Stimulated activated CD8-positive, alpha-beta memory T cell treated with anti-CD3 and anti-CD28 coated beads, Interleukin-12 subunit alpha, Interleukin-12 subunit beta, amount 100 ng/mL, for 4 hours (primary cell): ENCODE results near the gene TRRAP.
"Not testable (repeated sequence)": the region's sequence is repeated elsewhere in the genome, so short reads cannot be mapped to it uniquely, and the experiment has no call there.

Experiments
- DNase-seq: peaks from one replicate; pipeline ENCODE4 v3.0.0-alpha.2; 2020; ENCODE audit warnings: low read depth

TRRAP gene

GRCh38 chr7:99030457-99030856 lies 152.1 kb downstream of the TRRAP start:
- DNase-seq = no peak

DNA sequence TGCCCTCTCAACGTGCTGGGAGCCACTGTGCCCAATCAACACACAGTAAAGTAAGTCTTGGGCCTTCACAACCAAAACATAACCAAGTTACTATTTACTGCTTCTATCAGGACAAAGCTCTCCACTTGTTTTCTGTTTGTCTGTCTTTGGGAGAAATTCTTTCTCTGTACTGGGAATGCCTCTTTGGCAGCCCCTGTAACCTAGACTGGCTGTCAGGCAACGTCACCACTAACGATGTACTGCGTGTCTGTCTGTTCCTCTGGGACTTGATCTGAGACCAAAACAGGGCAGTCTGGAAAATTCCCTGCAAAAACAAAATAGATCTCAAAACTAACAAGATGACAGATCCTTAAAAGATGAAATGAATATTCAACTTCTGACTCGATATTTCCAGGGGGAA lies 152.6 kb downstream of the TRRAP start:
- no peak for DNase-seq

GRCh38 chr7:99031496-99031895 lies 153.2 kb downstream of the TRRAP start:
- no peak for DNase-seq

DNA sequence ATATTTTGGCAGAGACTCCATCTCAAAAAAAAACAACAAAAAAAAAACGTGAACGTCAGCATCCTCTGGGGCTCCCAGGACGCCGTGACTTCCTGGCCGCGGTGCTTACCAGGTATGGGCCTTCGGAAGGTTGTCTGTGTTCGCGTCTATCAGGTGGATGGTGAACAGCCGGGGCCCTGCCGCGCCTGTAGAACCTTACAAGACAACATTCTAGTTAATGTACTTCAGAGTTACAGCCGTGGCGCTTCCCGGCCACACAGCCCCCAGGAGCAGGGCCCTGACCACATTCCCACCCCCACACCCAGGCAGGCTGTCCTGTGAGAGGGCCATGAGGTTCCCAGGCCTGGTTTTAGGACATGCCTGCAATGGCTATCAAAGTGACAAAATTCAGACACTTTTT lies 154.6 kb downstream of the TRRAP start:
- no peak for DNase-seq

DNA sequence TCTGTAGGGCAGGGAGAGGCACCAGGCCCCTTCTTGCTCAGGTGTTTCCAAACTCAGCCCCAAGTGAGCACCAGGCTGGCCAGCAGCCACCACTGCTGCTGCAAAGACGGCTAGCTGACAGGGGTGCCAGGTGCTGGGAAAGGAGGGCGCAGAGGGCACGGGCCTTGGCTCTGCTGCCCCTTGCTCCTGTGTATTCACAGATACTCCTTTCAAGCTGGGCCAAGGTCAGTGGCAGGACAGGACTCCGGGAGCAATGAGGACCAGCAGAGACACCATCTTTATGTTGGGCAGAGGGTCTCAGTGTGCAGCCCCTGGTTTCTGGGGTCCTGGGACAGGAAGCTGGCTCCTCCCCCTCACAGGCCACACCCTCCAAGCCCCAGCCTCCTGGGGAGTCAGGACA lies 155.4 kb downstream of the TRRAP start:
- DNase-seq = no peak

- DNase-seq = no peak
Measured at GRCh38 chr7:99034932-99035722, 156.8 kb downstream of the TRRAP start.

DNA sequence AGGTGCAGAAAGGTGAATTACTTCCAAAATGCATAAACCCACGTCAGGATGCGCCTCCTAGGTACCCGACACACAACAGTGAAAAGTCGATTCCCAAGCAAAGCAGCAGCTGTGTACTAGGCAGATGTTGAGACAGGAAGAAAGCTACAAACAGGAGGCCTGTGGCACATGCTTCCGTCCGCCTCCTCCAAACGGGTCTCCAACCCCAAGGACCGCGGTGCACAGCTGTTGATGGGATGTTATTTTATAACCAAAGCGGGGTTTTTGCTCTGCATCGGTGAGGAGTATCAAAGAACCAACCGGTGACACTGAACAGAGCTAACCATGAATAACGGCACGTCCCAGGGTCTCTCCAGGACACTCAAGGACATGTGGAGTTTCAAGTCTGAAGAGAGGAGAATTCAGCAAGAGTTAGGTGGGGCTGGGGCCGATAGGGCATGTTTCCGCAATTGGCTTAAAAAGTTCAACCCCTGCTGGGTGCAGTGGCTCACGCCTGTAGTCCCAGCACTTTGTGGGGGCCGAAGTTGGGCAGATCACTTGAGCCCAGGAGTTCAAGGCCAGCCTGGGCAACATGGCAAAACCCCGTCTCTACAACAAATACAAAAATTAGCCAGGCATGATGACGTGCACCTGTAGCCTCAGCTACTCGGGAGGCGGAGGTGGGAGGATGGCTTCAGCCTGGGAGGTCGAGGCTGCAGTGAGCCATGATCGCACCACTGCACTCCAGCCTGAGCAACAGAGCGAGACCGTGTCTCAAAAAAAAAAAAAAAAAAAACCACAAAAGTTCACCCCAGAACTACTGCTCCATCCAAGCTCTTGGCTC lies 157.6 kb downstream of the TRRAP start:
- DNase-seq = no peak

DNA sequence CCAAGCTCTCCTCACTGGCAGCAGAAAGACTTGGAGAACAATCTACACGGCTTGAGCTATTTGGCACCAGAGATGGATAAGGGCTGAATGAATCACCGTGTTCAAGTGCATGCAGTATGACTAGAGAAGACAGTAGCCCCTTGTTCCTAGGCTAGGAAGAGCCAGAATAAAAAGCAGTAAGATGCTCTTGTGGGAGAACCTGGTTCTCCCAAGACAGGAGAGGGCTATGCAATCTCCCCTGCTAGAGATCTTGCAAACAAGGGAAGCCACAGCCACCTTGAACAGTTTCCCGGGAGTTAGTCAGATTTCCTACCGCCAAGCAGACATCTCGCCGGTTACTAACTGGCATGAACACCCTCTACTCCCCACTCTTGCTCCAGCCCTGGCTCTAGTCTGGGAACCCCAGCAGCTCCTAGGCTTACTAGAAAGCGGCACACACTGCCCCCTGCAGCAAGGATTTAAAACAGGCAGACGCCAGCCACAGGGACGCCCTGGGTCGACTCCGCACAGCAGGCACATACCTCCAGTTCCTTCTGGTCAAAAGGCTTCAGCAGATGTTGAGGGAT lies 158.3 kb downstream of the TRRAP start:
- no peak for DNase-seq

GRCh38 chr7:99037327-99037940 lies 159.1 kb downstream of the TRRAP start:
- no peak for DNase-seq

DNA sequence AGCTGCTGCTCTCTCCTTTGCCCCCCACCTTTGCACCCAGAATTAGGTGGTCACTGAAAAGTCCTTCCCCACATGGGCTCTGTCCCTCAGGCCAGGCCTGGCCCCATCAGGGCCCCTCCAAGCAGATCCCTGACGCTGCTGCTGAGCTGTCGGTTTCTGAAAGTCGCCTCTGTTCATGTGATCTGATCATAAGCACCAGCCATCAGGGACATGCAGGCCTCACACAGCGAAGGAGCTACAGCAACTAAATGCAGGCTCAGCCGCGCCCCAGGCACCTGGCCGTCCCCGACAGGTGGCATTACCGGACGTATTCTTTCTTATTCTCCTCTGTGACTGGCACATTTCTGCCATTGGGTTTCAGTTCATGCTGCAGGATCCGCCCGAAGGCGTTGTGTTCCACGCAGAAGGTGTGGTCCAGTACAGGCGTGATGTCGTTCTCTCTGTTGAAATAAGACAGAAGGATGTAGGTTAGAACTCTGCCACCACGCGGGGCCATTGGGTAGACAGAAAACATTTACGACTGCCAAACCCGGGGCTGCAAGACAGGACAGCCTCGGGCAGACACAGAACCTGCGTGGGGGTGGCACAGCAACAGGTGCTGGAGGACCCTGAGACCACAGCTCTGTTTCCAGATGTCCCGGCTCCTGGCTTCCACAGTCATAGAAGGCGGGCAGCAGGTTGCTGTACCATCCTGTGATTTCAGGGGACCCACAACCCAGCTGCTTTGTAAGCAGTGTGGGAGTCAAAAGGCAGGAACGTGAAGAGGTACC lies 159.9 kb downstream of the TRRAP start:
- no peak for DNase-seq

GRCh38 chr7:99039384-99039891 lies 161.1 kb downstream of the TRRAP start:
- no peak for DNase-seq

GRCh38 chr7:99040104-99040958 lies 162.0 kb downstream of the TRRAP start:
- no peak for DNase-seq

DNA sequence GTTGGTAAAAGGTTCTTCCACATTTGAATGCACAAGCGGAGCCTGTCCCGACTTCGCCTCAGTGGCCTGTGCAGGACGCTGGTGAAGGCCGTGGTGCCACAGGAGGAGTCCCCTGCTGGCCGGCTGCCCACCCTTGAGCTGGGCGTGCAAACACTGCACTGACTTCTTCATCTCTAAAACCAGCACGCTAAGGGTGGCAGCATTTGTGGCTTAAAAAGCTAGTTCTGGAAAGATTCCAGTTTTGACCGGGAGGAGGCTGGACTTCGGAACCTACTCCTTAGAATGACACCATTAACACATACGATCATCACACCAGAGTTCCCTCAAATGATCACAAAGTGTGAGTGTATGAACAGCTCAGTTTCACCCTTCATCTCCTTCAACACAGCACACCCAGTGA lies 163.2 kb downstream of the TRRAP start:
- no peak for DNase-seq

- DNase-seq = no peak
Measured at GRCh38 chr7:99042957-99043356, 164.6 kb downstream of the TRRAP start.

DNA sequence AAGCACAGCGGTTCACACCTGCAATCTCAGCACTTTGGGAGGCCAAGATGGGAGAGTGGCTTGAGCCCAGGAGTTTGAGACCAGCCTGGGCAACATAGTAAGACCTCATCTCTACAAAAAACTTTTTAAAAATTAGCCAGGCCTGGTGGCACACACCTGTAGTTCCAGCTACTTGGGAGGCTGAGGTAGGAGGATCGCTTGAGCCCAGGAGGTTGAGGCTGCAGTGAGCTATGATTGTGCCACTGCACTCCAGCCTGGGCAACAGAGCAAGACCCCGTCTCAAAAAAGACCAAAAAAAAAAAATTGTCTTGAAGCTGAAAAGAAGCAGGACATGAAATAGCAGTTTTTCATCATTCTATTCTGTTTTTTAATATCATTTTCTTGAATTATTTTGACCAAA lies 166.5 kb downstream of the TRRAP start:
- DNase-seq = not testable (repeated sequence)

GRCh38 chr7:99046262-99046661 lies 167.9 kb downstream of the TRRAP start:
- not testable (repeated sequence) for DNase-seq

DNA sequence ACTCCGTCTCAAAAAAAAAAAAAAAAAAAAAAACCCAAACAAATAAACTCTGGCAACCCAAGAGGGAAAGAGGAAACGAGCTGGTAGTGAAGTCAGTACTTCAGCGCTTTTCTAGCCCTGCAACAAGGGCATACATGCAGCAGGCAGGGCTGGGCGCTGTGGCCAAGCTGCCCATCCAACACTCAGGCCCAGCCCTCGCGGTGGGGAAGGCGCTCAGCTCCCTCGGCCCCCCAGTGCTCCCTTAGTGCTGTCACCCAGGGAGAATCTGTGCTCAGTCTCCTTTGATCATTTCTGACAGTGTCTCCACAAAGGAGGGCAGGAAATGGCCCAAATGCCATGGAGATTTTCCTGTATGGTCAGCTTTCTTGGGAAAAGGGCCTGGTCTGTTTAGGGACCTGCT lies 168.4 kb downstream of the TRRAP start:
- DNase-seq = no peak

- no peak for DNase-seq
Measured at GRCh38 chr7:99047526-99048077, 169.3 kb downstream of the TRRAP start.

DNA sequence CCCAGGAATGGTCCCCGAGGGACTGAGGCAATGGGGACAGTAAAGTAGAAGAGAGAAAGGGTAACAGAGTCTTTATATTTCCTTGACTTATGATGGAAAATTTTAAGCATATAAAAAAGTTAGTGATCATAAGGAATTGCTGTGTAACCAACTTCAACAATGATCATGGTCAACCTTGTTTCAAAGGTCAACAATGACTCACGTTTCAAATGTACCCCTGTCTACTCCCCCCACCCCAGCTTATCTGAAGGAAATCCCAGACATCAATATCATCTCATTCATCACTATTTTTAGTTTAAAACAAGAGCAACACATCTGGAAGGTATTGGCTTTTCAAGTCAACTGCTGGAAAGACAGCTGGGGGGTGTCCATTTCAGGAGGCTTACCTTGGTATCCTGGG lies 172.6 kb downstream of the TRRAP start:
- DNase-seq = no peak

- DNase-seq = no peak
Measured at GRCh38 chr7:99054781-99055180, 176.4 kb downstream of the TRRAP start.
